Astrocyte of the hippocampus (primary cell): ENCODE data around the gene SAT2.

Source experiments
- DNase-seq: peaks from one replicate; pipeline ENCODE4 v3.0.0; 2011; ENCODE audit warnings: low read depth, low spot score

The SAT2 gene

DNA sequence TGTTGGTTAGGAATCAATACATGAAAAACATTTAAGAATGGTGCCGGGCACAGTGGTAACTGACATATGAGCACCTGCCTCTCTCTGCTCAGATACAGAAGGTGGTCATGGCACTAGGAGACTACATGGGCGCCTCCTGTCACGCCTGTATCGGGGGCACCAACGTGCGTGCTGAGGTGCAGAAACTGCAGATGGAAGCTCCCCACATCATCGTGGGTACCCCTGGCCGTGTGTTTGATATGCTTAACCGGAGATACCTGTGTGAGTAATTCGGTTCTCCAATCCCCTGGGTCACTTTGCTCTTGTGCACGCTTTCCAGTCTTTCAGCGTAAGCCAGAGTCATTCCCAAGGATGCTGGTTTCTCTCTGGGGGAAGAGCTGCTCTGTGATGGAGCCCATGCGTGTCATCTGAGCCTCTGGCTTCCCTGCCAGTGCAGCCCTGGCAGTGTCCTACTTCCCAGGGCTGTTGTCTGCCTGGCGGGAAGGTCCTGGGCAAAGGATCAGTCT is 51.1 kb downstream of the SAT2 start:
- DNase-seq, result no peak
